GM12878 (cell line): ENCODE results near the gene LRRC7. TPM values are rescaled to one million over a fixed set of nuclear protein-coding genes. Genes with fewer than 3 reads are reported as not detected.

ENCODE experiments used
- ATAC-seq: fragments of 200-7000 bp; cut with Tn5 transposase; 3 replicates; pipeline ENCODE4 v1.9.1; 2020; ENCODE audit warnings: mild to moderate bottlenecking, moderate library complexity
- BruUV-seq: library from RNA; stranded (reverse); fragments of 400-500 nt; replicated peaks from 2 replicates; lab custom pipeline; 2021; lab: Mats Ljungman, UMichigan
- CTCF ChIA-PET: fragments of 300-600 bp; sonication (Branson Sonifier 250); formaldehyde crosslinking; extraction: SDS; loops from one replicate; lab custom pipeline; 2021; ENCODE audit warnings: inconsistent platforms; lab: Yijun Ruan, JAX
- POLR2A ChIA-PET: fragments of 350-600 bp; formaldehyde crosslinking; extraction: SDS; loops from one replicate; lab custom pipeline; 2021; ENCODE audit warnings: inconsistent platforms; lab: Charles Lee
- RAD21 ChIA-PET: fragments of 300-600 bp; sonication (Branson Sonifier 250); formaldehyde crosslinking; loops from one replicate; lab custom pipeline; 2023; ENCODE audit warnings: antibody characterized with exemption; ENCODE audit not compliant: unreplicated experiment; lab: Charles Lee
- SMC1A ChIA-PET: fragments of 300-600 bp; sonication (Branson Sonifier 250); formaldehyde crosslinking; loops from one replicate; lab custom pipeline; 2023; ENCODE audit not compliant: unreplicated experiment, uncharacterized antibody; lab: Charles Lee
- DNase-seq: peaks from one replicate; pipeline ENCODE4 v3.0.0-alpha.2; 2011; ENCODE audit warnings: low read depth, low spot score
- FAIRE-seq: peaks from 3 replicates; lab custom pipeline; 2011; peaks lifted over from hg19 to GRCh38; lab: Jason Lieb, UNC
- H2AFZ ChIP-seq: 2 replicates; pipeline ENCODE4 v1.6.0; 2011; ENCODE audit warnings: low read depth, low read length, control low read depth; ENCODE audit not compliant: control insufficient read depth
- H3K27ac ChIP-seq: 2 replicates; pipeline ENCODE4 v1.5.1; 2011; ENCODE audit warnings: control low read depth; ENCODE audit not compliant: control insufficient read depth, insufficient read depth
- H3K27me3 ChIP-seq, 2 experiments: replicated peaks in 1 of 2; 2 replicates each; pipeline versions ENCODE4 v1.6.0 to v1.6.1; 2011; ENCODE audit warnings: low read length in 1 of 2; ENCODE audit not compliant: control insufficient read depth in 2 of 2, insufficient read depth in 2 of 2
- H3K36me3 ChIP-seq, 2 experiments: 2 replicates each; pipeline ENCODE4 v1.5.1; 2011; ENCODE audit warnings: low read length in 1 of 2; ENCODE audit not compliant: control insufficient read depth in 2 of 2, insufficient read depth in 2 of 2
- H3K4me1 ChIP-seq: 2 replicates; pipeline ENCODE4 v1.6.1; 2011; ENCODE audit warnings: mild to moderate bottlenecking, low read length, moderate library complexity, mixed read lengths; ENCODE audit not compliant: control insufficient read depth, insufficient read depth
- H3K4me2 ChIP-seq: 2 replicates; pipeline ENCODE4 v1.6.0; 2011; ENCODE audit warnings: control low read depth; ENCODE audit not compliant: control insufficient read depth, insufficient read depth
- H3K4me3 ChIP-seq: fragments of 200-600 bp; sonication (generic); 2 replicates; pipeline ENCODE4 v1.5.1; 2016
- H3K79me2 ChIP-seq: 2 replicates; pipeline ENCODE4 v1.6.0; 2011; ENCODE audit warnings: low read length; ENCODE audit not compliant: control insufficient read depth, insufficient read depth
- H3K9ac ChIP-seq: 2 replicates; pipeline ENCODE4 v1.8.0; 2011; ENCODE audit warnings: low read length, control low read depth, mixed read lengths; ENCODE audit not compliant: control insufficient read depth, insufficient read depth
- H3K9me3 ChIP-seq: replicated peaks from 3 replicates; pipeline ENCODE4 v1.5.1; 2011; ENCODE audit warnings: mild to moderate bottlenecking, low read length; ENCODE audit not compliant: control insufficient read depth, insufficient read depth
- H4K20me1 ChIP-seq: 2 replicates; pipeline ENCODE4 v1.6.0; 2011; ENCODE audit not compliant: control insufficient read depth, insufficient read depth
- BHLHE40 ChIP-seq, 2 experiments: fragments of 450-650 bp in 1 of 2; IDR thresholded peaks; 2 replicates each; pipeline ENCODE4 v1.6.1; 2011 to 2017; ENCODE audit warnings: low read depth in 2 of 2, borderline replicate concordance in 1 of 2, improper control_type of control experiment in 1 of 2, low read length in 1 of 2, mild to moderate bottlenecking in 1 of 2
- CEBPB ChIP-seq, 2 experiments: fragments of 150-350 bp in 1 of 2; IDR thresholded peaks; 2 replicates each; pipeline ENCODE4 v1.6.1; 2012 to 2014; ENCODE audit warnings: low read depth in 2 of 2, low read length in 2 of 2, borderline replicate concordance in 1 of 2, inconsistent platforms in 1 of 2
- EZH2 ChIP-seq: IDR thresholded peaks from 2 replicates; pipeline ENCODE4 v1.6.1; 2012; ENCODE audit warnings: low read depth, mild to moderate bottlenecking, control low read depth, inconsistent platforms, low read length, borderline replicate concordance; ENCODE audit not compliant: control insufficient read depth
- IKZF1 ChIP-seq: fragments of 450-650 bp; conservative IDR thresholded peaks from 2 replicates; pipeline ENCODE4 v1.6.1; 2017; ENCODE audit warnings: antibody characterized with exemption, mild to moderate bottlenecking
- MXI1 ChIP-seq: fragments of 150-350 bp; IDR thresholded peaks from 2 replicates; pipeline ENCODE4 v1.6.1; 2011; ENCODE audit warnings: low read depth, mild to moderate bottlenecking, inconsistent platforms, low read length, improper control_type of control experiment
- RAD51 ChIP-seq: fragments of 450-650 bp; IDR thresholded peaks from 2 replicates; pipeline ENCODE4 v1.6.1; 2016; ENCODE audit warnings: moderate library complexity, mild to moderate bottlenecking, inconsistent platforms
- RBBP5 ChIP-seq: fragments of 200-600 bp; sonication (generic); conservative IDR thresholded peaks from 2 replicates; pipeline ENCODE4 v1.6.1; 2016
- SP1 ChIP-seq: IDR thresholded peaks from one replicate; pipeline ENCODE4 v1.6.1; 2011; ENCODE audit warnings: low read depth, low read length
- ZNF217 ChIP-seq: fragments of 450-650 bp; IDR thresholded peaks from 2 replicates; pipeline ENCODE4 v1.6.1; 2017; ENCODE audit warnings: antibody characterized with exemption, mild to moderate bottlenecking
- WGBS: methylation state at CpG from one replicate; pipeline ENCODE4 v1.1.6; 2016; ENCODE audit warnings: low lambda C conversion rate; ENCODE audit not compliant: insufficient replicate concordance, insufficient coverage; ENCODE audit errors: missing lambda C conversion rate; 5-methylcytosine and 5-hydroxymethylcytosine counted together
- in situ Hi-C: fragments of 300-500 bp; cut with MboI; formaldehyde crosslinking; loops from 9 replicates; pipeline ENCODE4 v1.14.3; 2018; ENCODE audit warnings: mixed read lengths
- intact Hi-C: fragments of 100-400 bp; cut with micrococcal nuclease; formaldehyde crosslinking; loops from one replicate; pipeline ENCODE4 v1.14.2; 2022; ENCODE audit not compliant: unreplicated experiment
- polyA plus RNA-seq, 11 experiments: library from polyadenylated mRNA; depleted of rRNA in 4 of 11; unstranded in 6 of 11; stranded (reverse) in 5 of 11; fragments of >200 nt; fragmentation: Nextera tagmentation in 4 of 11; fragmentation: Illumina TruSeq in 1 of 11; extraction: Ambion mirVana in 4 of 11; extraction: Trizol in 1 of 11; gene quantifications; 1 replicate in 1 of 11; 2 replicates in 10 of 11; pipeline versions ENCODE4 v1.2.1 to v1.2.3, GENCODE V29; 2011 to 2016; ENCODE audit warnings: inconsistent platforms in 2 of 11, missing spikeins in 2 of 11, low read depth in 1 of 11
- total RNA-seq, 4 experiments: library from RNA; depleted of rRNA in 3 of 4; stranded (reverse); fragments of >200 nt in 3 of 4; fragmentation: Illumina TruSeq in 1 of 4; extraction: Trizol in 1 of 4; gene quantifications; 2 replicates each; pipeline versions ENCODE4 v1.2.1 to v1.2.3, GENCODE V29; 2013 to 2021
- TF ChIP-seq, protein P1 (sequence below): IDR thresholded peaks from 2 replicates; pipeline ENCODE4 v1.6.1; 2011; ENCODE audit warnings: borderline replicate concordance, low read depth, mild to moderate bottlenecking, moderate library complexity, low read length; ENCODE audit not compliant: insufficient read depth, poor library complexity, severe bottlenecking
- TF ChIP-seq, protein P2 (sequence below): fragments of 450-650 bp; IDR thresholded peaks from 2 replicates; pipeline ENCODE4 v1.6.1; 2016; ENCODE audit warnings: mild to moderate bottlenecking
- TF ChIP-seq, protein P3 (sequence below): fragments of 450-650 bp; formaldehyde crosslinking; IDR thresholded peaks from 2 replicates; pipeline ENCODE4 v1.4.0; 2022; ENCODE audit warnings: mild to moderate bottlenecking, moderate library complexity
- TF ChIP-seq, protein P4 (sequence below): fragments of 450-650 bp; IDR thresholded peaks from 2 replicates; pipeline ENCODE4 v1.6.1; 2017; ENCODE audit warnings: low read depth, mild to moderate bottlenecking, moderate library complexity

Gene LRRC7
- total and polyA plus RNA-seq, 10 of the 15 experiments (the other 5 are each of a cell fraction or from before 2014, with no cell fraction given) = 0.05 to 1.4 (median 0.24) TPM; not detected in 5

DNA sequence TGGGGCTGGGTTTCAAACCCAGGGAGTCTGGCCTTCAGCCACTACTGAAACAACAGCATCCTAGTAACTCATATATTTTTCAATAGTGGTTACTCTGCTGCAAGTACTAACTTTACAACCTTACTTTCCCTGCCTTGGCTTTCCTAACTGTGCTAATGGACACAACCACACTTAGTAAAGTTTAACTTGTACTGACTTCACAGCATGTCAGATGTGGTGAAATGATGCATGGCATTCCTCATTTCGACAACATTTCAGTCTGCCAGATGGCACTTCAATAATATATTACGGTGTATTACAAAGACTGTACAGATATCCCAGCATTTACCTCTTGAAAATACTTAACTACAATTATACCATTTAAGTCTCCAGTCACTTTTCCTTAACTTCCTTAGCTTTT, 27.8 kb downstream of the LRRC7 start (continued):
- TF ChIP-seq, protein P1, sequence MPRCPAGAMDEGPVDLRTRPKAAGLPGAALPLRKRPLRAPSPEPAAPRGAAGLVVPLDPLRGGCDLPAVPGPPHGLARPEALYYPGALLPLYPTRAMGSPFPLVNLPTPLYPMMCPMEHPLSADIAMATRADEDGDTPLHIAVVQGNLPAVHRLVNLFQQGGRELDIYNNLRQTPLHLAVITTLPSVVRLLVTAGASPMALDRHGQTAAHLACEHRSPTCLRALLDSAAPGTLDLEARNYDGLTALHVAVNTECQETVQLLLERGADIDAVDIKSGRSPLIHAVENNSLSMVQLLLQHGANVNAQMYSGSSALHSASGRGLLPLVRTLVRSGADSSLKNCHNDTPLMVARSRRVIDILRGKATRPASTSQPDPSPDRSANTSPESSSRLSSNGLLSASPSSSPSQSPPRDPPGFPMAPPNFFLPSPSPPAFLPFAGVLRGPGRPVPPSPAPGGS = no peak

DNA sequence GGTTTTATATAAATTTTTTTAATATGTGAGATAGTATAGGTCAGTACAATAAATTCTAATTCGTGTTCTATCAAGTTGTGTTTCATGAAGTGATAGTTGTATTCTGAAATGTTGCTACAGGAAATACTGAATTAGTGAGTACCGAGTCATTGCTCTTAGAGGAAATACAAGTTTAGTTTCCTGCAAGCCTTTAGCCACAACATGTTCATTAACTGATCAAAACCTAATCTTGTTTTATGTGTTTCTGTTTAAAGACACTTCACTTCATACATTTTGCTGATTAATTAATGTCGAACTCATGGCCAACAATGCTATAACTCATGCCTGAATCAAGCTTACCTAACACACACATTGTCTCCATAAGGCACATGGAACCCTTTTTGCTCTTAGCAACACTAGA, 43.6 kb downstream of the LRRC7 start:
- no peak overlapping the region for H3K27ac ChIP-seq
- WGBS = 0% methylated on average over 3 of the region's 3 CpGs
- H3K4me3 ChIP-seq = no peak overlapping the region
- FAIRE-seq (no peak), ATAC-seq (no peak), DNase-seq (no peak)
- no TSS peak for BruUV-seq
- no peak overlapping the region for H3K4me2 ChIP-seq
- no peaks in the 10 kb centered on the region for H3K36me3 ChIP-seq
- no peaks in the 10 kb centered on the region for H3K79me2 ChIP-seq
- no peaks in the 10 kb centered on the region for H3K27me3 ChIP-seq
- in situ Hi-C loops = no loop called here
- ChIA-PET RAD21 (no interaction called here), CTCF (interaction anchor here (1.0 kb wide), 1 partner anchor 127 kb away, joined by 3 read pairs; no protein-coding TSS in a partner anchor), SMC1A (interaction anchor here (1.3 kb wide), 1 partner anchor 17 kb away, joined by 3 read pairs; no protein-coding TSS in a partner anchor), POLR2A (no interaction called here)
- no peak overlapping the region for H2AFZ ChIP-seq
- no peaks in the 10 kb centered on the region for H4K20me1 ChIP-seq
- intact Hi-C loops = loop anchor here (10.0 kb wide), 1 partner anchor 57 kb away; no protein-coding TSS in a partner anchor
- H3K9me3 ChIP-seq = no peaks in the 10 kb centered on the region
- H3K9ac ChIP-seq = no peak overlapping the region
- H3K4me1 ChIP-seq = no peaks in the 10 kb centered on the region
- TF ChIP-seq RBBP5 (no peak), ZNF217 (no peak), SP1 (no peak), RAD51 (no peak), IKZF1 (no peak), BHLHE40 (IDR thresholded peaks at IDR 0.05; ENCODE audit: borderline replicate concordance in 1 of 2, low read depth in 2 of 2, low read length in 1 of 2) (no peak), MXI1 (no peak), EZH2 (no peak), CEBPB (IDR thresholded peaks at IDR 0.05; ENCODE audit: borderline replicate concordance in 1 of 2, low read depth in 2 of 2, low read length in 2 of 2) (no peak)
- TF ChIP-seq, protein P2, sequence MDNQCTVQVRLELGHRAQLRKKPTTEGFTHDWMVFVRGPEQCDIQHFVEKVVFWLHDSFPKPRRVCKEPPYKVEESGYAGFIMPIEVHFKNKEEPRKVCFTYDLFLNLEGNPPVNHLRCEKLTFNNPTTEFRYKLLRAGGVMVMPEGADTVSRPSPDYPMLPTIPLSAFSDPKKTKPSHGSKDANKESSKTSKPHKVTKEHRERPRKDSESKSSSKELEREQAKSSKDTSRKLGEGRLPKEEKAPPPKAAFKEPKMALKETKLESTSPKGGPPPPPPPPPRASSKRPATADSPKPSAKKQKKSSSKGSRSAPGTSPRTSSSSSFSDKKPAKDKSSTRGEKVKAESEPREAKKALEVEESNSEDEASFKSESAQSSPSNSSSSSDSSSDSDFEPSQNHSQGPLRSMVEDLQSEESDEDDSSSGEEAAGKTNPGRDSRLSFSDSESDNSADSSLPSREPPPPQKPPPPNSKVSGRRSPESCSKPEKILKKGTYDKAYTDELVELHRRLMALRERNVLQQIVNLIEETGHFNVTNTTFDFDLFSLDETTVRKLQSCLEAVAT = no peak
- TF ChIP-seq, protein P3, sequence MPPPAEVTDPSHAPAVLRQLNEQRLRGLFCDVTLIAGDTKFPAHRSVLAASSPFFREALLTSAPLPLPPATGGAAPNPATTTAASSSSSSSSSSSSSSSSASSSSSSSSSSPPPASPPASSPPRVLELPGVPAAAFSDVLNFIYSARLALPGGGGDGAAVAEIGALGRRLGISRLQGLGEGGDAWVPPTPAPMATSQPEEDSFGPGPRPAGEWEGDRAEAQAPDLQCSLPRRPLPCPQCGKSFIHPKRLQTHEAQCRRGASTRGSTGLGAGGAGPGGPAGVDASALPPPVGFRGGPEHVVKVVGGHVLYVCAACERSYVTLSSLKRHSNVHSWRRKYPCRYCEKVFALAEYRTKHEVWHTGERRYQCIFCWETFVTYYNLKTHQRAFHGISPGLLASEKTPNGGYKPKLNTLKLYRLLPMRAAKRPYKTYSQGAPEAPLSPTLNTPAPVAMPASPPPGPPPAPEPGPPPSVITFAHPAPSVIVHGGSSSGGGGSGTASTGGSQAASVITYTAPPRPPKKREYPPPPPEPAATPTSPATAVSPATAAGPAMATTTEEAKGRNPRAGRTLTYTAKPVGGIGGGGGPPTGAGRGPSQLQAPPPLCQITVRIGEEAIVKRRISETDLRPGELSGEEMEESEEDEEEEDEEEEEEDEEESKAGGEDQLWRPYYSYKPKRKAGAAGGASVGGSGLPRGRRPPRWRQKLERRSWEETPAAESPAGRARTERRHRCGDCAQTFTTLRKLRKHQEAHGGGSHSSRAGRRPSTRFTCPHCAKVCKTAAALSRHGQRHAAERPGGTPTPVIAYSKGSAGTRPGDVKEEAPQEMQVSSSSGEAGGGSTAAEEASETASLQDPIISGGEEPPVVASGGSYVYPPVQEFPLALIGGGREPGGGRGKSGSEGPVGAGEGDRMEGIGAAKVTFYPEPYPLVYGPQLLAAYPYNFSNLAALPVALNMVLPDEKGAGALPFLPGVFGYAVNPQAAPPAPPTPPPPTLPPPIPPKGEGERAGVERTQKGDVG (CRISPR knock-in tag) = no peak
- TF ChIP-seq, protein P4, sequence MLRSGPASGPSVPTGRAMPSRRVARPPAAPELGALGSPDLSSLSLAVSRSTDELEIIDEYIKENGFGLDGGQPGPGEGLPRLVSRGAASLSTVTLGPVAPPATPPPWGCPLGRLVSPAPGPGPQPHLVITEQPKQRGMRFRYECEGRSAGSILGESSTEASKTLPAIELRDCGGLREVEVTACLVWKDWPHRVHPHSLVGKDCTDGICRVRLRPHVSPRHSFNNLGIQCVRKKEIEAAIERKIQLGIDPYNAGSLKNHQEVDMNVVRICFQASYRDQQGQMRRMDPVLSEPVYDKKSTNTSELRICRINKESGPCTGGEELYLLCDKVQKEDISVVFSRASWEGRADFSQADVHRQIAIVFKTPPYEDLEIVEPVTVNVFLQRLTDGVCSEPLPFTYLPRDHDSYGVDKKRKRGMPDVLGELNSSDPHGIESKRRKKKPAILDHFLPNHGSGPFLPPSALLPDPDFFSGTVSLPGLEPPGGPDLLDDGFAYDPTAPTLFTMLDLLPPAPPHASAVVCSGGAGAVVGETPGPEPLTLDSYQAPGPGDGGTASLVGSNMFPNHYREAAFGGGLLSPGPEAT = no peak
